GM23338 (cell line): Measurements from ENCODE around the gene SLC66A2. TPM values are rescaled to one million over a fixed set of nuclear protein-coding genes. Genes with fewer than 3 reads are reported as not detected.

ENCODE experiments used
- ATAC-seq: fragments of 200-7000 bp; cut with Tn5 transposase; 3 replicates; pipeline ENCODE4 v1.9.1; 2020
- DNase-seq: peaks from one replicate; pipeline ENCODE4 v3.0.0-alpha.2; 2015; ENCODE audit warnings: low spot score
- H2AFZ ChIP-seq: fragments of 200-600 bp; sonication (generic); 2 replicates; pipeline ENCODE4 v1.8.0; 2016; ENCODE audit warnings: antibody characterized with exemption, mild to moderate bottlenecking, moderate library complexity
- H3F3A ChIP-seq: fragments of 200-600 bp; sonication (generic); replicated peaks from 2 replicates; pipeline ENCODE4 v1.8.0; 2017; ENCODE audit warnings: antibody characterized with exemption, mixed run types, low read depth
- H3K27ac ChIP-seq: fragments of 200-600 bp; sonication (generic); 2 replicates; pipeline ENCODE4 v1.6.1; 2016; ENCODE audit warnings: low read depth
- H3K27me3 ChIP-seq: fragments of 200-600 bp; sonication (generic); 2 replicates; pipeline ENCODE4 v1.8.0; 2016; ENCODE audit warnings: mild to moderate bottlenecking, mixed run types, moderate library complexity; ENCODE audit not compliant: insufficient read depth
- H3K36me3 ChIP-seq: fragments of 200-600 bp; sonication (generic); 2 replicates; pipeline ENCODE4 v1.8.0; 2016; ENCODE audit warnings: mild to moderate bottlenecking; ENCODE audit not compliant: insufficient read depth
- H3K4me1 ChIP-seq: fragments of 200-600 bp; sonication (generic); 2 replicates; pipeline ENCODE4 v1.8.0; 2016; ENCODE audit warnings: mild to moderate bottlenecking, moderate library complexity; ENCODE audit not compliant: insufficient read depth
- H3K4me2 ChIP-seq: fragments of 200-600 bp; sonication (generic); 2 replicates; pipeline ENCODE4 v1.7.1; 2017; ENCODE audit warnings: mixed run types
- H3K4me3 ChIP-seq: fragments of 200-600 bp; sonication (generic); 2 replicates; pipeline ENCODE4 v1.6.1; 2016; ENCODE audit warnings: mixed run types
- H3K79me2 ChIP-seq: fragments of 200-600 bp; sonication (generic); replicated peaks from 2 replicates; pipeline ENCODE4 v1.8.0; 2017; ENCODE audit warnings: mild to moderate bottlenecking; ENCODE audit not compliant: insufficient read depth
- H3K9me2 ChIP-seq: fragments of 200-600 bp; sonication (generic); 2 replicates; pipeline ENCODE4 v1.8.0; 2017; ENCODE audit not compliant: insufficient read depth
- H4K20me1 ChIP-seq: fragments of 200-600 bp; sonication (generic); replicated peaks from 2 replicates; pipeline ENCODE4 v1.8.0; 2017; ENCODE audit warnings: mild to moderate bottlenecking; ENCODE audit not compliant: insufficient read depth
- H3K27ac Mint-ChIP-seq: 2 replicates; pipeline ENCODE4 v1.8.0; 2020; ENCODE audit warnings: inconsistent platforms, mild to moderate bottlenecking, moderate library complexity, mixed read lengths
- H3K27me3 Mint-ChIP-seq: 3 replicates; pipeline ENCODE4 v1.8.0; 2022; ENCODE audit warnings: low read depth, mild to moderate bottlenecking, moderate library complexity, mixed read lengths, inconsistent platforms; ENCODE audit not compliant: insufficient read depth, poor library complexity
- H3K36me3 Mint-ChIP-seq: 3 replicates; pipeline ENCODE4 v1.8.0; 2021; ENCODE audit warnings: low read depth, mild to moderate bottlenecking, inconsistent platforms, moderate library complexity, mixed read lengths
- H3K4me1 Mint-ChIP-seq: 3 replicates; pipeline ENCODE4 v1.8.0; 2020; ENCODE audit warnings: mild to moderate bottlenecking, inconsistent platforms, mixed read lengths
- H3K4me3 Mint-ChIP-seq: 3 replicates; pipeline ENCODE4 v1.8.0; 2021; ENCODE audit warnings: moderate library complexity, mild to moderate bottlenecking, inconsistent platforms, mixed read lengths
- H3K9me3 Mint-ChIP-seq: 3 replicates; pipeline ENCODE4 v1.8.0; 2020; ENCODE audit warnings: moderate library complexity, mild to moderate bottlenecking, inconsistent platforms, mixed read lengths
- CREB1 ChIP-seq: fragments of 250-450 bp; sonication (Bioruptor Pico); IDR thresholded peaks from 2 replicates; pipeline ENCODE4 v1.5.0; 2020; ENCODE audit warnings: low read depth, mild to moderate bottlenecking, moderate library complexity
- CTCF ChIP-seq, 2 experiments: fragments of 200-600 bp in 1 of 2; sonication (generic) in 1 of 2; conservative IDR thresholded peaks; 2 replicates each; pipeline versions ENCODE4 v1.5.1 to v1.6.1; 2016 to 2017; ENCODE audit warnings: antibody characterized with exemption in 2 of 2, low read depth in 2 of 2, mild to moderate bottlenecking in 2 of 2, moderate library complexity in 1 of 2
- EZH2 ChIP-seq: fragments of 200-600 bp; sonication (generic); IDR thresholded peaks from one replicate; pipeline ENCODE4 v1.8.0; 2017; ENCODE audit warnings: antibody characterized with exemption, mild to moderate bottlenecking, low read depth; ENCODE audit not compliant: unreplicated experiment
- EZH2phosphoT487 ChIP-seq: fragments of 200-600 bp; sonication (generic); IDR thresholded peaks from one replicate; pipeline ENCODE4 v1.8.1; 2018; ENCODE audit warnings: antibody characterized with exemption; ENCODE audit not compliant: unreplicated experiment
- NANOG ChIP-seq: IDR thresholded peaks from 2 replicates; pipeline ENCODE4 v1.6.1; 2016; ENCODE audit warnings: antibody characterized with exemption, borderline replicate concordance
- REST ChIP-seq: IDR thresholded peaks from one replicate; pipeline ENCODE4 v1.6.1; 2018; ENCODE audit warnings: antibody characterized with exemption; ENCODE audit not compliant: unreplicated experiment
- STAT1 ChIP-seq: IDR thresholded peaks from one replicate; pipeline ENCODE4 v1.6.1; 2016; ENCODE audit warnings: antibody characterized with exemption; ENCODE audit not compliant: unreplicated experiment
- polyA plus RNA-seq: library from polyadenylated mRNA; unstranded; fragments of >200 nt; fragmentation: Nextera tagmentation; extraction: Ambion mirVana; gene quantifications from 2 replicates; pipeline ENCODE4 v1.2.1, GENCODE V29; 2016
- total RNA-seq: library from RNA; depleted of rRNA; stranded (reverse); fragments of >200 nt; shearing (Covaris generic); gene quantifications from 2 replicates; pipeline ENCODE4 v1.2.3, GENCODE V29; 2014
- TF ChIP-seq, protein P1 (sequence below): fragments of 250-450 bp; sonication (Bioruptor Pico); IDR thresholded peaks from 2 replicates; pipeline ENCODE4 v1.5.0; 2020; ENCODE audit warnings: mild to moderate bottlenecking, moderate library complexity
- TF ChIP-seq, protein P2 (sequence below): IDR thresholded peaks from 2 replicates; pipeline ENCODE4 v1.6.1; 2016; ENCODE audit warnings: antibody characterized with exemption

SLC66A2 gene
- total and polyA plus RNA-seq, 2 experiments from 2014 or later: 4.0 to 18.1 TPM

DNA sequence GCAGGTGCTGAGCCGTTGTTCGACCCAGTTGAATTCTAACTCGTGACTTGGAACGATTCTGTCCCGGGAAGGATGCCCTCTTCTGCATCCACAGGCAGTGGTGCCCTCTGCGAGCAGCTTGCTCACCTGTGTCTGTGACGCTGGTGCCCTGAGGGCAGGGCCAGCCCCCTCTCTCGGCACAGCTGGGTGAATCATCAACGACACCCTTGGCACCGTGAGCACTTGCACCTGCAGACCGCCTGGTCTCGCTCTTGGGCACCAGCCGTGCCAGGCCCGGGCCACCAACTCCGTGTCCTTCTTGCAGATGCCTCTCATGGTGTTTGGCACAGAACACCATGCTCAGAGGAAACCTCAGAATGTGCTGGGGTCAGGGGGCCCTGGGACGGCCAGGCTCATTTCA lies 75.0 kb downstream of the SLC66A2 start (continued):
- no peak for TF ChIP-seq EZH2
- TF ChIP-seq, protein P1, sequence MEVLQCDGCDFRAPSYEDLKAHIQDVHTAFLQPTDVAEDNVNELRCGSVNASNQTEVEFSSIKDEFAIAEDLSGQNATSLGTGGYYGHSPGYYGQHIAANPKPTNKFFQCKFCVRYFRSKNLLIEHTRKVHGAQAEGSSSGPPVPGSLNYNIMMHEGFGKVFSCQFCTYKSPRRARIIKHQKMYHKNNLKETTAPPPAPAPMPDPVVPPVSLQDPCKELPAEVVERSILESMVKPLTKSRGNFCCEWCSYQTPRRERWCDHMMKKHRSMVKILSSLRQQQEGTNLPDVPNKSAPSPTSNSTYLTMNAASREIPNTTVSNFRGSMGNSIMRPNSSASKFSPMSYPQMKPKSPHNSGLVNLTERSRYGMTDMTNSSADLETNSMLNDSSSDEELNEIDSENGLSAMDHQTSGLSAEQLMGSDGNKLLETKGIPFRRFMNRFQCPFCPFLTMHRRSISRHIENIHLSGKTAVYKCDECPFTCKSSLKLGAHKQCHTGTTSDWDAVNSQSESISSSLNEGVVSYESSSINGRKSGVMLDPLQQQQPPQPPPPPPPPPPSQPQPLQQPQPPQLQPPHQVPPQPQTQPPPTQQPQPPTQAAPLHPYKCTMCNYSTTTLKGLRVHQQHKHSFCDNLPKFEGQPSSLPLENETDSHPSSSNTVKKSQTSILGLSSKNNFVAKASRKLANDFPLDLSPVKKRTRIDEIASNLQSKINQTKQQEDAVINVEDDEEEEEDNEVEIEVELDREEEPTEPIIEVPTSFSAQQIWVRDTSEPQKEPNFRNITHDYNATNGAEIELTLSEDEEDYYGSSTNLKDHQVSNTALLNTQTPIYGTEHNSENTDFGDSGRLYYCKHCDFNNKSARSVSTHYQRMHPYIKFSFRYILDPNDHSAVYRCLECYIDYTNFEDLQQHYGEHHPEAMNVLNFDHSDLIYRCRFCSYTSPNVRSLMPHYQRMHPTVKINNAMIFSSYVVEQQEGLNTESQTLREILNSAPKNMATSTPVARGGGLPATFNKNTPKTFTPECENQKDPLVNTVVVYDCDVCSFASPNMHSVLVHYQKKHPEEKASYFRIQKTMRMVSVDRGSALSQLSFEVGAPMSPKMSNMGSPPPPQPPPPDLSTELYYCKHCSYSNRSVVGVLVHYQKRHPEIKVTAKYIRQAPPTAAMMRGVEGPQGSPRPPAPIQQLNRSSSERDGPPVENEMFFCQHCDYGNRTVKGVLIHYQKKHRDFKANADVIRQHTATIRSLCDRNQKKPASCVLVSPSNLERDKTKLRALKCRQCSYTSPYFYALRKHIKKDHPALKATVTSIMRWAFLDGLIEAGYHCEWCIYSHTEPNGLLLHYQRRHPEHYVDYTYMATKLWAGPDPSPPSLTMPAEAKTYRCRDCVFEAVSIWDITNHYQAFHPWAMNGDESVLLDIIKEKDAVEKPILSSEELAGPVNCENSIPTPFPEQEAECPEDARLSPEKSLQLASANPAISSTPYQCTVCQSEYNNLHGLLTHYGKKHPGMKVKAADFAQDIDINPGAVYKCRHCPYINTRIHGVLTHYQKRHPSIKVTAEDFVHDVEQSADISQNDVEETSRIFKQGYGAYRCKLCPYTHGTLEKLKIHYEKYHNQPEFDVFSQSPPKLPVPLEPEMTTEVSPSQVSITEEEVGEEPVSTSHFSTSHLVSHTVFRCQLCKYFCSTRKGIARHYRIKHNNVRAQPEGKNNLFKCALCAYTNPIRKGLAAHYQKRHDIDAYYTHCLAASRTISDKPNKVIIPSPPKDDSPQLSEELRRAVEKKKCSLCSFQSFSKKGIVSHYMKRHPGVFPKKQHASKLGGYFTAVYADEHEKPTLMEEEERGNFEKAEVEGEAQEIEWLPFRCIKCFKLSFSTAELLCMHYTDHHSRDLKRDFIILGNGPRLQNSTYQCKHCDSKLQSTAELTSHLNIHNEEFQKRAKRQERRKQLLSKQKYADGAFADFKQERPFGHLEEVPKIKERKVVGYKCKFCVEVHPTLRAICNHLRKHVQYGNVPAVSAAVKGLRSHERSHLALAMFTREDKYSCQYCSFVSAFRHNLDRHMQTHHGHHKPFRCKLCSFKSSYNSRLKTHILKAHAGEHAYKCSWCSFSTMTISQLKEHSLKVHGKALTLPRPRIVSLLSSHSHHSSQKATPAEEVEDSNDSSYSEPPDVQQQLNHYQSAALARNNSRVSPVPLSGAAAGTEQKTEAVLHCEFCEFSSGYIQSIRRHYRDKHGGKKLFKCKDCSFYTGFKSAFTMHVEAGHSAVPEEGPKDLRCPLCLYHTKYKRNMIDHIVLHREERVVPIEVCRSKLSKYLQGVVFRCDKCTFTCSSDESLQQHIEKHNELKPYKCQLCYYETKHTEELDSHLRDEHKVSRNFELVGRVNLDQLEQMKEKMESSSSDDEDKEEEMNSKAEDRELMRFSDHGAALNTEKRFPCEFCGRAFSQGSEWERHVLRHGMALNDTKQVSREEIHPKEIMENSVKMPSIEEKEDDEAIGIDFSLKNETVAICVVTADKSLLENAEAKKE (CRISPR knock-in tag): no peak

- H3K4me1 Mint-ChIP-seq: peaks cover 2% of the 10 kb centered on the region
- no peaks in the 10 kb centered on the region for H3K79me2 ChIP-seq
- H2AFZ ChIP-seq: no peak overlapping the region
- no peak overlapping the region for H3K4me2 ChIP-seq
- DNase-seq (no peak), ATAC-seq (no peak)
- H3F3A ChIP-seq: no peaks in the 10 kb centered on the region
- H3K4me3 Mint-ChIP-seq: no peak overlapping the region
- H3K27me3 Mint-ChIP-seq: peaks cover 12% of the 10 kb centered on the region
- H3K27me3 ChIP-seq: no peaks in the 10 kb centered on the region
- no peaks in the 10 kb centered on the region for H3K9me2 ChIP-seq
- no peak overlapping the region for H3K27ac ChIP-seq
- H3K4me3 ChIP-seq: no peak overlapping the region
- no peaks in the 10 kb centered on the region for H3K36me3 Mint-ChIP-seq
- no peaks in the 10 kb centered on the region for H3K9me3 Mint-ChIP-seq
- no peaks in the 10 kb centered on the region for H3K4me1 ChIP-seq
- H4K20me1 ChIP-seq: no peaks in the 10 kb centered on the region
- no peak overlapping the region for H3K27ac Mint-ChIP-seq
- no peaks in the 10 kb centered on the region for H3K36me3 ChIP-seq
- TF ChIP-seq CTCF (conservative IDR thresholded peaks at IDR 0.05; ENCODE audit: low read depth in 2 of 2) (no peak), CREB1 (CRISPR knock-in tag) (no peak), EZH2phosphoT487 (no peak), REST (no peak), NANOG (no peak), STAT1 (no peak)
- TF ChIP-seq, protein P2, sequence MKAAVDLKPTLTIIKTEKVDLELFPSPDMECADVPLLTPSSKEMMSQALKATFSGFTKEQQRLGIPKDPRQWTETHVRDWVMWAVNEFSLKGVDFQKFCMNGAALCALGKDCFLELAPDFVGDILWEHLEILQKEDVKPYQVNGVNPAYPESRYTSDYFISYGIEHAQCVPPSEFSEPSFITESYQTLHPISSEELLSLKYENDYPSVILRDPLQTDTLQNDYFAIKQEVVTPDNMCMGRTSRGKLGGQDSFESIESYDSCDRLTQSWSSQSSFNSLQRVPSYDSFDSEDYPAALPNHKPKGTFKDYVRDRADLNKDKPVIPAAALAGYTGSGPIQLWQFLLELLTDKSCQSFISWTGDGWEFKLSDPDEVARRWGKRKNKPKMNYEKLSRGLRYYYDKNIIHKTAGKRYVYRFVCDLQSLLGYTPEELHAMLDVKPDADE: no peak
These were observed 75.5 kb downstream of the SLC66A2 start for GRCh38 chr18:79875931-79876461.
